ENCODE measurements around the gene PCGF2.

The PCGF2 gene

DNA sequence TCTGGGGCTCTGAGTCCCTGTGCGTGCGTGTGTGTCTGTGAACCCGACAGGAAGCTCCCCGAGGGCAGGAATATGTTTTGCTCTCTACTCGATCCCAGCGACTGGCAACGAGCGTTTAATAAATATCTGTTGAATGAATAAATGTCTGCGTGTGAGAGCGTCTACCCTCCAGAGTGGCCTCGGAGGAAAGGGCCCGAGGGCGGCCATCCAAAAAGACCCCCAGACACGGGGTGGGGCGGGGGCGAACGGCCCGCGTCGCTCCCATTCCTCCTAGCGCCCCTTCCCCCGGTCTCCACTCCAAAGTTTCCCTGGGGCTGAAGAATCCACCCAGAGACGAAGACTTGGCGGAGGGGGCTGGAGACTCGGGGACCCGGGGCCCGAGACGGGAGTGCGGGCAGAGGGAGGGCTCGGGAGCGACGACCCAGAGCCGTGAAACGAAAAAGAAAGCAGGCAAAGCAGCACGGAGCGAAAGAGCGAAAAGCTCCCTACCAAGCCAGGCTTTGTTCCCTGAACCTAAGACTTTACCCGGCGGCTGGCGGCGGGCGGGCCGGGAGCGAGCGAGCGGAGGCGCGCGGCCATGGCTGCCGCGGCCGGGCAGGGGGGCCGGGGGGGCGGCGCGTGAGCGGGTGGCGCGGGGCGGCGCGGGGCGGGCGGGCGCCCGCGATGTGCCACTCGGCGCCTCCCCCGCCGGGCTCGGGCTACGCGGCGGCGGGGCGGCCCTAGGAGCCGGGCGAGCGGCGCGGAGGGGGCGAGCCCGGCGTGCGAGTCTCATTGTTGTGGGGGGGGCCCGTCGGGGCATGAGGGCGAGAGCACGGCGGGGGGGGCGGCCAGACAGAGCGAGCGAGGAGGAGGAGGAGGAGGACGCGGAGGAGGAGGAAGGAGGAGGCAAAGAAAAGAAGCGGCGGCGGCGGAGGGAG is 43.3 kb downstream of the PCGF2 start, which contains the start of gene MLLT6 (continued):
- TF ChIP-seq, protein P1, sequence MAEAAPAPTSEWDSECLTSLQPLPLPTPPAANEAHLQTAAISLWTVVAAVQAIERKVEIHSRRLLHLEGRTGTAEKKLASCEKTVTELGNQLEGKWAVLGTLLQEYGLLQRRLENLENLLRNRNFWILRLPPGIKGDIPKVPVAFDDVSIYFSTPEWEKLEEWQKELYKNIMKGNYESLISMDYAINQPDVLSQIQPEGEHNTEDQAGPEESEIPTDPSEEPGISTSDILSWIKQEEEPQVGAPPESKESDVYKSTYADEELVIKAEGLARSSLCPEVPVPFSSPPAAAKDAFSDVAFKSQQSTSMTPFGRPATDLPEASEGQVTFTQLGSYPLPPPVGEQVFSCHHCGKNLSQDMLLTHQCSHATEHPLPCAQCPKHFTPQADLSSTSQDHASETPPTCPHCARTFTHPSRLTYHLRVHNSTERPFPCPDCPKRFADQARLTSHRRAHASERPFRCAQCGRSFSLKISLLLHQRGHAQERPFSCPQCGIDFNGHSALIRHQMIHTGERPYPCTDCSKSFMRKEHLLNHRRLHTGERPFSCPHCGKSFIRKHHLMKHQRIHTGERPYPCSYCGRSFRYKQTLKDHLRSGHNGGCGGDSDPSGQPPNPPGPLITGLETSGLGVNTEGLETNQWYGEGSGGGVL (tag by site-specific recombination; IDR thresholded peaks at IDR 0.05) = peak; percentile 88
- TF ChIP-seq ZBTB17 (tag by site-specific recombination; IDR thresholded peaks at IDR 0.05) = peak; percentile 68
- TF ChIP-seq ZNF350 (tag by site-specific recombination; IDR thresholded peaks at IDR 0.05) = no peak
- TF ChIP-seq ZNF324 (tag by site-specific recombination; IDR thresholded peaks at IDR 0.05) = no peak
- TF ChIP-seq ZNF664 (tag by site-specific recombination; IDR thresholded peaks at IDR 0.05) = no peak
- no peak for TF ChIP-seq ZNF571 (tag by site-specific recombination; IDR thresholded peaks at IDR 0.05)
- TF ChIP-seq ZNF121 (tag by site-specific recombination; IDR thresholded peaks at IDR 0.05) = no peak
- TF ChIP-seq ZNF169 (tag by site-specific recombination; IDR thresholded peaks at IDR 0.05) = no peak
- TF ChIP-seq ZNF777 (tag by site-specific recombination; IDR thresholded peaks at IDR 0.05; ENCODE audit: borderline replicate concordance) = 0 out of 2 replicates have a peak, but pooled peaks have one; percentile 7
- no peak for TF ChIP-seq ZNF433 (tag by site-specific recombination; IDR thresholded peaks at IDR 0.05; ENCODE audit: low read depth)
- peak; percentile 36; the same call in 1 of the 2 replicates for TF ChIP-seq IKZF3 (tag by site-specific recombination; IDR thresholded peaks at IDR 0.05)
- TF ChIP-seq ZNF561 (tag by site-specific recombination; IDR thresholded peaks at IDR 0.05; ENCODE audit: borderline replicate concordance) = 0 out of 2 replicates have a peak, but pooled peaks have one; percentile 15
- TF ChIP-seq SCRT1 (tag by site-specific recombination; IDR thresholded peaks at IDR 0.05; ENCODE audit: borderline replicate concordance) = no peak
- TF ChIP-seq ZNF416 (tag by site-specific recombination; IDR thresholded peaks at IDR 0.05) = no peak
- TF ChIP-seq ZNF837 (tag by site-specific recombination; IDR thresholded peaks at IDR 0.05) = no peak
- TF ChIP-seq ZNF112 (tag by site-specific recombination; IDR thresholded peaks at IDR 0.05) = no peak
- TF ChIP-seq WT1 (tag by site-specific recombination; IDR thresholded peaks at IDR 0.05) = no peak
- TF ChIP-seq ZFP69B (tag by site-specific recombination; IDR thresholded peaks at IDR 0.05) = no peak; the same call in 1 of the 2 replicates
- TF ChIP-seq ZNF707 (tag by site-specific recombination; IDR thresholded peaks at IDR 0.05) = no peak
- no peak for TF ChIP-seq KLF16 (tag by site-specific recombination; IDR thresholded peaks at IDR 0.05)
- TF ChIP-seq FEZF1 (tag by site-specific recombination; IDR thresholded peaks at IDR 0.05) = no peak
- TF ChIP-seq ZNF404 (tag by site-specific recombination; IDR thresholded peaks at IDR 0.05) = no peak
- TF ChIP-seq ZNF629 (tag by site-specific recombination; IDR thresholded peaks at IDR 0.05) = no peak
- no peak for TF ChIP-seq ZNF280D (tag by site-specific recombination; IDR thresholded peaks at IDR 0.05)
- no peak for TF ChIP-seq ZNF202 (tag by site-specific recombination; IDR thresholded peaks at IDR 0.05; ENCODE audit: borderline replicate concordance)
- TF ChIP-seq ZNF658 (tag by site-specific recombination; IDR thresholded peaks at IDR 0.05) = no peak
- no peak; the same call in 1 of the 2 replicates for TF ChIP-seq TRIM28 (IDR thresholded peaks at IDR 0.05; ENCODE audit: borderline replicate concordance, low read length)
- no peak for TF ChIP-seq PRDM1 (tag by site-specific recombination; IDR thresholded peaks at IDR 0.05)
- no peak for TF ChIP-seq ZNF426 (tag by site-specific recombination; IDR thresholded peaks at IDR 0.05)
- TF ChIP-seq ZEB2 (tag by site-specific recombination; IDR thresholded peaks at IDR 0.05) = peak; percentile 35; the same call in 1 of the 2 replicates
- no peak for TF ChIP-seq ZNF654 (tag by site-specific recombination; IDR thresholded peaks at IDR 0.05; ENCODE audit: low read depth)
- TF ChIP-seq RBAK (tag by site-specific recombination; IDR thresholded peaks at IDR 0.05) = no peak
- TF ChIP-seq ZNF354C (tag by site-specific recombination; IDR thresholded peaks at IDR 0.05; ENCODE audit: borderline replicate concordance, low read depth) = no peak
- TF ChIP-seq ZNF585B (tag by site-specific recombination; IDR thresholded peaks at IDR 0.05) = no peak
